Measurements from ENCODE around the gene MARCHF7.
"Not testable (repeated sequence)": the region's sequence is repeated elsewhere in the genome, so short reads cannot be mapped to it uniquely, and the experiment has no call there.

MARCHF7 gene, protein sequence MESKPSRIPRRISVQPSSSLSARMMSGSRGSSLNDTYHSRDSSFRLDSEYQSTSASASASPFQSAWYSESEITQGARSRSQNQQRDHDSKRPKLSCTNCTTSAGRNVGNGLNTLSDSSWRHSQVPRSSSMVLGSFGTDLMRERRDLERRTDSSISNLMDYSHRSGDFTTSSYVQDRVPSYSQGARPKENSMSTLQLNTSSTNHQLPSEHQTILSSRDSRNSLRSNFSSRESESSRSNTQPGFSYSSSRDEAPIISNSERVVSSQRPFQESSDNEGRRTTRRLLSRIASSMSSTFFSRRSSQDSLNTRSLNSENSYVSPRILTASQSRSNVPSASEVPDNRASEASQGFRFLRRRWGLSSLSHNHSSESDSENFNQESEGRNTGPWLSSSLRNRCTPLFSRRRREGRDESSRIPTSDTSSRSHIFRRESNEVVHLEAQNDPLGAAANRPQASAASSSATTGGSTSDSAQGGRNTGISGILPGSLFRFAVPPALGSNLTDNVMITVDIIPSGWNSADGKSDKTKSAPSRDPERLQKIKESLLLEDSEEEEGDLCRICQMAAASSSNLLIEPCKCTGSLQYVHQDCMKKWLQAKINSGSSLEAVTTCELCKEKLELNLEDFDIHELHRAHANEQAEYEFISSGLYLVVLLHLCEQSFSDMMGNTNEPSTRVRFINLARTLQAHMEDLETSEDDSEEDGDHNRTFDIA

DNA sequence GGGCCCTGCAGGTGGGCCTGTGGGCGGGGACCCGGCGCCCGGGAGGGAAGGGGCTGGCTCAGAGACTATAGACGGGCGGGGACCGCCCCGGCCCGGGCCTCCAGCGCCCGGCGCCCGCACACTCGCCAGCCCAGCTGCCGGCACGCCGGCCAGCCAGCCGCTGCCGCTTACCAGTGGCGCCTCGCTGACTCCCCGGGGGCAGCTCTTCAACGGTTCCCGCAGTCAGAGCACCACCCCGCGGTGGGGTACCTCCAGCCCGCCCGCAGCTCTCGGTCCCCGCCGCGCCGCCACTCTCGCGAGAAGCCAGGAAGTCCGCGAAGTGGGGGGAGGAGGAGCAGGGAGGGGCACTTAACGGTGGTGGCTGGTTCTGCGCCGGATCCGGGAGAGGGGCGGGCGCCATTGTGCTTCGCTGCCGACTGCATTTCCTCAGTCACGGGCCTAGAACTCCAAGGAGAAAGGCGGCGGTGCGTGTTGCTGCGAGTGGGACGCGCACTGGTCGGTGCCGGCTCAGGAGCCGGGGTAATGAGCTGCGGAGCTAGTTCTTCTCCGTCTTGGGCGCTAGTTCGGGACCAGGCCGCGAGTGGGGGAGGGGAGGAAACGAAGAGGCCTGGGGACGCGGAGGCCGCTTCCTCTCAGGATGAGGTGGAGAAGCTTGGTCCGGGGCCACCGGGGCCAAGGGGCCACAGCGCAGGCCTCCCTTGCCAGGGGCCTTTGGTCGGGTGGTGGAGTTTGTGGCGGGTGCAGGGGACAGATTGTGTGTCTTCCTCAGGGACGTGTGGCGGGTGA is at the start of gene MARCHF7:
Gene MARCHF7, plus strand, starts transcription at position 364 of the 786 bp plus-strand sequence. CDS start 16,517 bp downstream, outside the sequence.
- peak; percentile 95 for DNase-seq (ENCODE audit: low read depth)

DNA sequence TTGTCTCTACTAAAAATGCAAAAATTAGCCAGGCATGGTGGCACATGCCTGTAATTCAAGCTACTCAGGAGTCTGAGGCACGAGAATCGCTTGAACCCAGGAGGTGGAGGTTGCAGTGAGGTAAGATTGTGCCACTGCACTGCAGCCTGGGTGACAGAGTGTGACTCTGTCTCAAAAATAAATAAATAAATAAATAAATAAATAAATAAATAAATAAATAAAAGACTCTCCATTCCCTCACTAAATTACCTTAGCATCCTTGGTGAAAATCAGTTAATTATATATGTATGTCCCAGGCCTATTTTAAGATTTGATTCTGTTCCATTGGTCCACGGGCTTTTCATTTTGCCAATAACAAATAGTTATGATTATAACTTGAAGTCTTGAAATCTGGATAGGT is 44.9 kb upstream of the MARCHF7 start:
- not testable (repeated sequence) for DNase-seq (ENCODE audit: low read depth)

DNA sequence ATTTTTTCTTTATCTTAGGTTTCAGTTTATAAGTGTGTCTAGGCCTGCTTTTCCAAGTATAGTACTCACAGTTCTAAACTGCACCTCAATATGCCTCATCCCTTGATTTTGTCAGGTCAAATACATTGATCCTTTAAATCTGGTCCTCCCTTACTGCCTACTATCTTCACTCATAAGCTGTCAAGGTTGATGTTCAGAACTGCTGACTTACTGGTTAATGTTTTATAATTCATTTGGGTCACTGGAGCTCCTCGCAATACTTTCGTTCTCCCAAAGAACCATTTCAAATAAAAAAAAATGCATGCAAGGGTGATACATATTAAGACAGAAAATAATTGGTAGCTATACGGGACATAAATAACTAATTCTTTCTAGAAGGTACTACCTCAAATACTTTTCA is 41.3 kb upstream of the MARCHF7 start:
- no peak for DNase-seq (ENCODE audit: low read depth)

DNA sequence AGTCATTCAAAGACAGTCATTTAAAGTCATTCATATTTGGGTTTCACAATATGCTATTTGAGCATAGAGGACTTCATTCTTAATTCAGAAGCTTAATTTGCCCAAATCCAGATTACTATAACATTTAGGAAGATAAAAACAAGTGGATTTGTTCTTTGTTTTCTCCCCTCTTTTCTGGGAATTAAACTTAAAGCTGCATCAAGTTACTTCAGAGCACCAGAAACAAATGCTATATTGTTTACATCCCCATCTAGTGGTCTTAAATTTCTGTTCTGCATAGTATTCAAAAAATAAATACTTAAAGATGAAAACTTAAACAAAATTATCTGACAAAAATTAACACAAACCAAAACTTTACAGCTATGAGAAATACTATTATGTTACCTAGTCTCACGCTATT is 34.7 kb upstream of the MARCHF7 start:
- DNase-seq (ENCODE audit: low read depth): no peak

DNA sequence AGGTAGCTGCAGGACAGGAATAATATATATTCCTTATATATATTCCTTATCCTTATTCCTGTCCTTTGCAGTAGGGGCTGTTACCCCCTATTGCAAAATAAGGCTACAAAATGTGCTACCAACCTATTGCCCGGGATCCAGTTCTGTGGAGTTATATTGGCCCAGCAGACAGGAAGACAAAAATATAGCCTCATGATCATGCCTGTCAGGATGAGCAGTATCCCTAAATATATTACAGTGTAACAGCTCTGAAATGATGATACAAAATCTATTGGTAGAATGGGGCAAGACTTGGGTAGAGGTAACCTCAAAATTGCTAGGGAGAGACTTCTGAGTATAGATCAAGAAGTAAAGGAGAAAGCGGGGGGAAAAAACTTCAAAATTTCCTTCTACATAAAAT is 31.6 kb upstream of the MARCHF7 start:
- DNase-seq (ENCODE audit: low read depth): no peak

DNA sequence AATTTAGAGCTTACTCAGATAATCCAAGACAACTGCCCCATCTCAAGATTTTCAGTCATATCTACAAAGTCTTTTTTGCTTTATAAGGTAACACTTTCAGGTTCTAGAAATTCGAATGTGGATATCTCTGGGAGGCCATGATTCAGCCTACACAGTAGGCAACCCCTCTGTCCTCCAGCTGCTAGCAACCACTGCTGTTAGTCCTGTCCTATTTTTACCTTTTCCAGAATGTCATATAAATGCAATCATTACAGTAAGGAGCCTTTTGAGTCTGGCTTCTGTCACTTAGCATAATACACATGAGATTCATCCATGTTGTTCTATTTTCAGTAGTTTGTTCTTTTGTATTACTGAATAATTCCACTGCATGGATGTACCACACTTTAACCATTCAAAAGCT is 28.5 kb upstream of the MARCHF7 start:
- DNase-seq (ENCODE audit: low read depth): no peak

DNA sequence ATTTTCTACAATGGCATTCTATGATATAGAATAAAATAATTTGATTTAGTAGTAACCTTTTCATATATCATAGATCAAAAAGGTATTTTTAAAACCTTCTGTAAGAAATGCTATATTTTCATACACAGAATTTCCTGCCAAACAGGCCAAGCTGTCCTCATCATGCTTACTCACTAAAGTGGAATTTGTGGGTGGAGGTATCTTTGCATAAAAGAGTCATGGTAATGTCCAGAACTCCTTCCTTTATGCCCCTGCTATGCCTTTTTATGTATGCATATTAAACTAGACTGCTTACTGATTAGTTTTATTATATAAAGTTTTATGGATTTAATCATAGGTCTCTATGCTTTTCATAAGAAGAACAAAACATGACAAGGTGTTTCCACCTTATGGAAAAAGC is 27.5 kb upstream of the MARCHF7 start:
- DNase-seq (ENCODE audit: low read depth): no peak

DNA sequence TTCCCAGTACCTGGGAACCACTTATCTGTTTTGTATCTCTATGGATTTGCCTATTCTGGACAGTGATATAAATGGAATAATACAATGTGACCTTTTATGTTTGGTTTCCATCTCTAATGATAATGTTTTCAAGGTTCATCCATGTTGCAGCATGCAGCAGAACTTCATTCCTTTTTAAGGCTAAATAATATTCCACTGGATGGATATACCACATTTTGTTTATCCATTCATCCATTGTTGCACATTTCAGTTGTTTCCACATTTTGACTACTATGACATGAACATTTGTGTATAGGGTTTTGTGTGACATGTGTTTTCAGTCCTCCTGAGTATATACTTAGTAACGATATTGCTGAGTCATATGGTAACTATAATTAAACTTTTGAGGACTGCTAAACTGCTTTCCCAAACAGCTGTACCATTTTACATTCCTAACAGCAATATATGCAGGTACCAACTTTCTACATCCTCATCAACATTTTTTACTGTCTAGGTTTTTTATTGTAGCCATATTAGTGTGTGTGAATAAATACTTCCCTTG is 17.7 kb upstream of the MARCHF7 start:
- no peak for DNase-seq (ENCODE audit: low read depth)

DNA sequence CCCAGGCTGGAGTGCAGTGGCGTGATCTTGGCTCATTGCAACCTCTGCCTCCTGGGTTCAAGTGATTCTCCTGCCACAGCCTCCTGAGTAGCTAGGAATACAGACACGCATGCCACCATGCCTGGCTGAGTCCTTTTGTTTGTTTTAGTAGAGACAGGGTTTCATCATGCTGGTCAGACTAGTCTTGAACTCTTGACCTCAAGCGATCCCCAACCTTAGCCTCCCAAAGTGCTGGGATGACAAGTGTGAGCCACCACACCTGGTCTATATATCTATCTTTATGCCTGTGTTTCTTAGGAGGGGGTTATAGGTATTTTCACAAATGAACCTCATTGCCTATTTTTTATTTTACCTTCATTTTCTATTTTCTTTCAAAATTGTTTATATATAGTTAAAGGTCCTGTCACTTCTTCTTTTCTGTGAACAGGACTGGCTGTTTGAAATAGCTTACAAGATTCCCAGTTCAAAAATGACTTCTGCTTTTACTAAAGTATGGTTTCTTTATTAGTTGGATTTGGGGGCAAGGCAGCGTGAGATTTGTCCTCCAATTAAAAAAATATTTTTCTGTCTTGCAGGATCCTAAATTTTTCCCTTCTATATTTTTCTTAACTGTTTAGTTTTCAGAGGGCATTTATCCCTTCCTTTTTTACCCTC is 16.4 kb upstream of the MARCHF7 start:
- no peak for DNase-seq (ENCODE audit: low read depth)

DNA sequence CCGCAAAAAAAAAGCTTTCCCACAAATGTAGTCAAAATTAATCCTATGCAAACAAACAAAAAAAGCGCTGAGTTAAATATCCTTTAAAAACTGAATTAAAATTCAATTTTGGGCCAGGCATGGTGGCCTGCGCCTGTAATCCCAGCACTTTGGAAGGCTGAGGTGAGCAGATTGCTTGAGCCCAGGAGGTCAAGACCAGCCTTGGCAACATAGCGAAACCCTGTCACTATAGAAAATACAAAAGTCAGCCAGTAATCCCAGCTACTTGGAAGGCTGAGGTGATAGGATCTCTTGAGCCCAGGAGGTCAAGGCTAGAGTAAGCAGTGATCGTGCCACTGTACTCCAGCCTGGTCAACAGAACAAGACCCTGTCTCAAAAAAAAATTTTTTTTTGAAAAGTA is 8.8 kb upstream of the MARCHF7 start:
- DNase-seq (ENCODE audit: low read depth): no peak

DNA sequence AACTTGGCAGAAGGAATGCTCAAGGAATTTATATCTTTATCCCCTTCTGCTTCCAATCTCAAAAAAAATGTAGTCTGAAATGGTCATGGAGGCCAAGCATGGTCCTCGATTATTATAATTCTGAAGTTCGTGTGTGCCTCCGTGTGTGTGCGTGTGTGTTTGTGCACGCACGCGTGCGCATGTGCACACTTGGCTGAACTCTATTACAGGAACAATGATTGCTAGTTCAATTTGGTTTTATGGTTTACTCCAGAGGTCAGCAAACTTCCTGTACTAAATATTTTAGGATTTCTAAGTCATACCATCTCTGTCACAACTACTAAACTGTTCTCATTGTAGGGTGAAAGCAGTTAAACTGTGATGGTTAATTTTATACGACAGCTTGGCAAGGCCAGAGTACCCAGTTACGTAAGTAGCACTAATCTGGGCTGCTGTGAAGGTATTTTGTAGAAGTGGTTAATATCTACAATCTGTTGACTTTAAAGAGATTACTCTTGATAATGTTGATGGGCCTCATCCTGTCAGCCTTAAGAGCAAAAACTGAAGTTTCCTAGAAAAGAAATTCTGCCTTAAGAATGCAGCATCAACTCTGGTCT is 5.8 kb upstream of the MARCHF7 start:
- DNase-seq (ENCODE audit: low read depth): no peak

DNA sequence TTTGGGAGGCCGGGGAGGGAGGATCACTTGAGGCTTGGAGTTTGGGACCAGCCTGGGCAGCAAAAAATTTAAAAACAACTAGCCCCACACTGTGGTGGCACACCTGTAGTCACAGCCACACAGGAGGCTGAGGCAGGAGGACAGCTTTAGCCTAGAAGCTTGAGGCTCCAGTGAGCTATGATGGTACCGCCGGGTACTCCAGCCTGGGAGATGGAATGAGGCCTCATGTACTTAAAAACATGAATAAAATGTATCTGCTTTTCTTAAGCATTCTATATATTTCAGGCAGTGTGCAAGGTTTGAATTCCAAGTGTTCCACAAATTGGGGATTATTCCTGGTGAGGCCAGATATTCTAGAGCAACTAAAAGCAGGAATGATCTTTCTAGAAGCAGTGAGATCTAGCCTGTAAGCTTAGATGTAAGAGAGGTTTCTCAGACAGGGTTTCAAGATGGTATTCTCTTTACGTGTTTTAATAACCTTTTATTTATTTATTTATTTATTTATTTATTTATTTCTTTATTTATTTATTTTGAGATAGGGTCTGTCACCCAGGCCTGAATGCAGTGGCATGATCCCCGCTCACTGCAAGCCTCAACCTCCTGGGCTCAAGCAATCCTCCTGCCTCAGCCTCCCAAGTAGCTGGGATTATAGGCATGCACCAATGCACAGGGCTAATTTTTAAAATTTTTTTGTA is 4.1 kb upstream of the MARCHF7 start:
- no peak for DNase-seq (ENCODE audit: low read depth)

DNA sequence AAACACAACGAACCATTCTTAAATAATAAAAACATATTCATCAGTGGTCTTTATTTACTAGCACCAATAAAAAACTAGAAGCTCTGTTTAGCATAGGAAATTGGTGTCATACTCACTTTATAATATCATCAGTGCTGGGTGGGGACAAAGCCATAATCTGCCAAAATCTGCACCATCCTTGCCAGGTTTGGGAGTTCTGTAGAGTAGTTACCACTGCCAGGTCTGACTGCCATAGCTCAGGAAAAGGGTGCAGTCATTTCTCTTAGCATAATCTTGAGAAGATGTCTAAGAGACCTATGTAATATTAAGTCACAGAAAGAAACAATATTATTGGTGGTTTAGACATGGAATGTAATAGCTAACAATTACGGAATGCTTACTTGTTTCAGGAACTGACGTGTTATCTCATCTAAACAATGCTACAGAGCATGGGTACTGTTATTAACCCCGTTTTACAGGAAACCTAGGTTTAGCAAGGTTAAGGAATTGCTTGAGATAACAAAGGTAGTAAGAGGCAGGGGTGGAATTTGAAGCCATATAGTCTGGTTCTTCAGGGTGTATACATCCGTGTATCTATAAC is 1.6 kb upstream of the MARCHF7 start:
- DNase-seq (ENCODE audit: low read depth): no peak

DNA sequence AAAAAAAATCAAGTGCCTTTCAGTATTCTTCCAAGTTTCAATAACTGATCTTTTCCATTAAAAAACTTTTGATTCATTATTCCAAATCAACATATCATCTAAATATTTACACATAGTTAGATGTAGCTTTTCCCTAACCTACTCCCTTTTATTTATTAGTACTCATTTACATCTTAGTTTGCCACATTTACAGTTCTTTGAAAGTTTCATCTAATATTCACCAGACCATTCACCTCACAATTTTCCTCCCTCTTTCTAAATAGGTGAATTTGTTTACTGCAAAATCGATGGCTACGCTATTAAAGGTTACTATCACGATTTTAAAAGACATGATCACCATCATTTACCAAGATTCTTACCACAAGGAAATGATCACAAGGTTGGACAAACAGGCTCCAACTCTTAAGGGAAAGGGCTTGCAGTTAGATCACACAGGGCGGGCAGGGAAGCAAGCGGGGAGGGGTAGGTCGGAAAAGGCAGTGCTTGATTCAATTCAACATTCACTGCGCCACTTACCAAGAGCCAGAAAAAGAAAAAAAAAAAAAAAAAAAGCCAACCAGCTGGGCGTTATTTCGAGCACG is 654 bp upstream of the MARCHF7 start:
- DNase-seq (ENCODE audit: low read depth): no peak

DNA sequence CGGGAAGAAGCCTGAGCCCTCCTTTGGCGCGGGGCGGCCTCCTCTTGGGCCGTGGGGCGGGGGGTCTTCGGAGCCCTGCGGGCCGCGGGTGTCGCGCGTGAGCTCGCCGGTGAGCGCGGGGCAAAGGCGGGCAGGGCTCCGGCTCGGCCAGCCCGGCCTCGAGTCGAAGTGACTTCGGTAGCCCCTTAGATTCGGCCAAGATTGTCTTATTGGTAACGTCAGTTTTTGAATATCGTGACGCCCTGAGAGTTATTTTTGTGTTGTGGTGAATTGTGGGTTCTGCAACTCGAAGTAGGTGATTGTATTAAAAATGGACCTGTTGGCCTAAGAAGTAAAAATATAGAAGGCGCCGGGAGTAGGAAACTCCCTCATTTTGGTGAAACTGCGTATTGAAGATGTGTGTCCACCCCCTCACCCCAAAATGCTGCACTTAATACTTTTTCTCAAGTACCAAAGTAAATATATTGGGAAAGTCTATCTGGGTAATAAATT is 669 bp downstream of the MARCHF7 start:
- DNase-seq (ENCODE audit: low read depth): no peak

DNA sequence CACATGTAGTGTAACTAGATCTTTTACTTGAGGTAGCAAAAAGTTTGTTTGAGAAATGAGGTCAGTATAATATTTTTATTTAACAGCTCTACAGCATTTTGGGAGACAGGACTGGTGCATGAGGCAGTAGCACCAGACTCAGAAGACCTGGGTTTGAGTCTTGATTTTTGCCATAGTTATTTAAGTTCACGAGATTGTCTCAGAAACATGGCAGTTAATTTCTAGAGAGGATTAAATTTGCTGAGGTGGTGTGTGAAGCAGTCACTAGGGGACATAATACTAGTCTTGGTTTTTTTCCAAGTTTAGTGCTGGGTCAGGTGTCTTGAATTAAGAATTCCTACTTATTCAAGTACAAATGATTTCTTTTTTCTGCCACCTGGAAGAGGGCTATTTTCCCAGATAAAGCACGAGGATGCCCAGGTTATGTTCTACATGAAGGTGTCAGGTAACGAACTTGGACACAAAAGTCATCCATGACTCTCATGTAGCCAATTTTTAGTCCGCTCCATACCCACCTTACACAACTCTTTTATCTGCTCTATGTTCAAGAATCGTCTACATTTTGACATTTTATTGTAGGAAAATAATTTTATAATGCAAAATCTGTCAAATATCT is 1.4 kb downstream of the MARCHF7 start:
- DNase-seq (ENCODE audit: low read depth): no peak

DNA sequence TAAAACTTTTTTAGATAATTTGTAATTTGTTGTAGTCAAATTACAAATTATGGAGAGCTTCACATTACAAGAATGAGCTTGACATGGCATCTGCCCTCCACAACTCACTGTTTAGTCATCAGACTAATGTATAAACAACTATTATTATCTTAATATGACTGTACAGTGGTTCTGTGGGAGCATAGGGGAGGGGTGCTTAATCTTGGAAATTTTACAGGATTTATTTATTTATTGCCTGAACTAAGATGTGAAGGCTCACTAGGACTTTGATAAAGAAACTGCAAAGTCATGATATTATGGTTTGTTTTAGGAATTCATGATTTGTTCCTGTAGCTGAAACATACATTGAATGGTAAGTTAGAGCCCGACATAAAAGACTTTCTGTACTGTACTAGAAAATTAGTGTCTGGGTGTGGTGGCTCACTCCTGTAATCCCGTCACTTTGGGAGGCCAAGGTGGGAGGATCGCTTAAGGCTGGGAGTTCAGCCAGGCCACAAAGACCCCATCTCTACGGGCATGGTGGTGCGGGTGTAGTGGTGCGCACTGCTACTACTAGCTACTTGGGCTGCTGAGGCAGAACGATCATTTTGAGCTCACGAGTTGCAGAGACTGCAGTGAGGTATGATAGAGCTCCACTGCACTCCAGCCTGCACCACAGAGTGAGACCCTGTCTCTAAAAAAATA is 2.1 kb downstream of the MARCHF7 start:
- no peak for DNase-seq (ENCODE audit: low read depth)

DNA sequence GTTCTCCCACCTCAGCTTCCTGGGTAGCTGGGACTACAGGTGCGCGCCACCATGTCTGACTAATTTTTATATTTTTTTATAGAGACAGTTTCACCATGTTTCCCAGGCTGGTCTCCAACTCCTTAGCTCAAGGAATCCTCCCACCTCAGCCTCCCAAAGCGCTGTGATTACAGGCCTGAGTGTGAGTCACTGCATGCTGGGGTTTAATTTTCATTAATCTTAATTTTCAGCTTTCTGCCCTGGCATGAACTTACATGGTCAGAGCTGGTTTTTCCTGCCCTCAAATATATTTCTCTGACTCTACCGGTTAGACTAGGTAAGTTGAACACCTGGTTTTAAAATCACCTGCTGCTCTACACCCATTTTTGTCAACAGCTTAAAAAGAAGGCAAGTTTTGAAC is 3.1 kb downstream of the MARCHF7 start:
- DNase-seq (ENCODE audit: low read depth): no peak

DNA sequence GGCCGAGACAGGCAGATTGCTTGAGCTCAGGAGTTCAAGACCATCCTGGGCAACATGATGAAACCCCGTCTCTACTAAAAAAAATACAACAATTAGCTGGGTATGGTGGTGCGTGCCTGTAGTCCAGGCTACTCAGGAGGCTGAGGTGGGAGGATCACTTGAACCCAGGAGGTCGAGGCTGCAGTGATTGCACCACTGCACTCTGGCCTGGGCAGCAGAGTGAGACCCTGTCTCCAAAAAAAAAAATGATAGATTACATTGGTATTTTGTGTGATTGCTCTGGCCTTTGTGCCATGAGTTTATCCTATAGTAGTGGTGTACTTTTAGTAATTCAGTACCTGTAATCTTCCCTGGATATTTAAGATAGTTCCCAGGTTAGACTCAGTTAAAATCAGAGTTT is 4.1 kb downstream of the MARCHF7 start:
- not testable (repeated sequence) for DNase-seq (ENCODE audit: low read depth)

Data from stimulated activated CD4-positive, alpha-beta T cell treated with anti-CD3 and anti-CD28 coated beads, Interleukin-2, amount 100 ng/mL, for 4 hours (primary cell).